HG02973 (cell line): ENCODE measurements around the gene FAM47B.

Experiments used
- ATAC-seq: cut with Tn5 transposase; IDR thresholded peaks from one replicate; pipeline ENCODE4 v1.9.1; 2021; ENCODE audit warnings: moderate library complexity; ENCODE audit not compliant: unreplicated experiment

The FAM47B gene

DNA sequence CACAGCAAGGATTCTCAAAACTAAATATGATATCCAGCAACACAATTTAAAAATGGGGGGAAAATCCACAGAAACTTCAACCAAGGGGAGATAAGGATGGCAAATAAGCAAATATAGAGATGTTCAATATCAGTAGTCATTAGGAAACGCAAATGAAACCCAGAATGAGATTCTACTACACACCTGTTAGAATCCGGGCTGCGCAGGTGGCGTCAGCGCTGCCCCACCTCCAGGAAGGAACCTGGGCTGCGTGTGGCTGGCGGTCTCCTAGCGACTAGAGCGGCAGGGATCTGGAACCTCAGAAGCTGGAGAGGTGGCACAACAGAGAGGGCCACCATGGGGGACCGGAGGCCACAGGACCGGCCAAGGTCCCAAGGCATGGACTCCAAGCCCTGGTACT lies at the start of gene FAM47B:
TSS of gene FAM47B (plus strand) at position 301 of the 400 bp plus-strand sequence. CDS start at position 337, 36 bp downstream.
- ATAC-seq: no peak

DNA sequence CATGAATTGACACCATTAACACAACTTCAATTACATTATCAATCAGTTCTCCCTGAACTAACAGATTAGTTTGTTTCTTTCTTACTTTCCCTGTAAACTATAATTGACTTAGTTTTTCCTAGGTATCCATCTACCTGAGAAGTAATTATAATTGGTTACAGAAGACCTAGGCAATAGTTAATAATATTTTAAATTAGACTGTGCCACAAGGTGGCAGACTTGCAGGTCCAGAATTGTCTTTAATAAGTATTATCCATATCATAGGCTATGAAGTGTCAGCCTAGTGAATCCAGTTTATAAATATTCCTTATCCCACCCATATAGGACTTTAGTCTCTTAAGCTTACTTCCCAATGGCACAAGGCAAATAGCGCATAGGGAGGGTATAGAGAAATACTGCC lies 48.9 kb upstream of the FAM47B start:
- ATAC-seq: no peak

GRCh38 chrX:34900691-34901090 lies 41.9 kb upstream of the FAM47B start:
- ATAC-seq: no peak

- ATAC-seq: no peak
These were observed 40.8 kb upstream of the FAM47B start for GRCh38 chrX:34901761-34902160.

GRCh38 chrX:34903316-34903715 lies 39.3 kb upstream of the FAM47B start:
- no peak for ATAC-seq

GRCh38 chrX:34909151-34909550 lies 33.4 kb upstream of the FAM47B start:
- no peak for ATAC-seq

- ATAC-seq: no peak
These were observed 27.0 kb upstream of the FAM47B start for GRCh38 chrX:34915463-34916225.

GRCh38 chrX:34917146-34917545 lies 25.4 kb upstream of the FAM47B start:
- no peak for ATAC-seq

DNA sequence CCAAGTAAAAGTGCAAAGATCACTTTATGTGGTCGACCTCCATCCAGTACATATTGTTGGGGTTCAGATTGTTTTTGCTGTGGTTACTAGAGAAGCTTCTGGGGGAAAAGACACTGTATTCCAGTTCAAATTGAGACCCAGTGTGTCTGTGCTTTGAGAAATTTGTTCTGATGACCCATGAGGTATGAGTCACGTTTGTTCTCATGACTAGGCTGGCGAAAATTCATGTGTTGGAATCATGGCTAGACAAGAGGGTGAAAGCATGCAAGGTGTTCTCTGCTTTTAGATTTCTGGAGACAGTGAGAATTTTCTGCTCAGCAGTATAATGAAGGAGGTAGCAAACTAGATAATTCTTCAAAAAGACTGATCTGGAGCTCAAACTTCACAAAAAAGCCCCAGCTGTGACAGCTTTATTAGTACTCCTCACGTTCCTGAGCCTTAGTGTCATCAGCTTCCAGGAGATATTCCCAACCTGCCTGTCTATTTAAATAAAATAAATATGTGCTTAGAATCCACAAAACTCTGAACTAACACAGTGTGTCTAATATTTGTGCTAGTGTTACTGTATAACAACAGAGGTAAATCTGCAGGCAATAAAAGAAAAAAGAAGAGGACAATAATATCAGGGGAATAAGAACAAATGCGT lies 24.4 kb upstream of the FAM47B start:
- no peak for ATAC-seq

- no peak for ATAC-seq
These were observed 23.7 kb upstream of the FAM47B start for GRCh38 chrX:34918856-34919255.

DNA sequence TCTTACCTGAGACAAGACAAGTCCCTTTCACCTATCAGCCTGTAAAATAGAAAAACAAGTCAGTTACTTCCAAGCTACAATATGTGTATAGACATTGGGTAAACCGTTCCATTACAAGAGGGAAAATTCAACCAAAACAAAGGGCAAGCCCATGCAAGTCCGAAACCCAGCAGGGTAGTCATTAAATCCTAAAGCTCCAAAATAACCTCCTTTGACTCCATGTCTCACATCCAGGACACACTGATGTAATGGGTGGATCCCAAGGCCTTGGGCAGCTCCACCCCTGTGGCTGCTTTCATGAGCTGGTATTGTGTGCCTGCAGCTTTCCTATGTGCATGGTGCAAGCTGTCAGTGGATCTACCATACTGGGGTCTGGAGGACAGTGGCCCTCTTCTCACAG lies 14.7 kb upstream of the FAM47B start:
- no peak for ATAC-seq

DNA sequence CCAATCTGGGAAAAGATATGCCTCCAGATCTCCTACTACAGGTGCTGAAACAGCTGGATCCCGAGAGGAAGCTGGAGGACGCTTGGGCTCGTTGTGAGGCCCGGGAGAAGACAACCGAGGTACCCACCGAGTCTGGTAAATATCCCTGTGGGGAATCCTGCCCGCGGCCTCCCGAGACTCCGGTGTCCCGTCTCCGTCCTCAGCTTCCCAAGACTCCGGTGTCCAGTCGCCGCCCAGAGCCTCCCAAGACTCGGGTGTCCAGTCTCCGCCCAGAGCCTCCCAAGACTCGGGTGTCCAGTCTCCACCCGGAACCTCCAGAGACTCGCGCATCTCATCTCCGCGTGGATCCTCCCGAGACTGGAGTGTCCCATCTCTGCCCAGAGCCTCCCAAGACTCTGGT lies 639 bp downstream of the FAM47B start:
- ATAC-seq: no peak

- no peak for ATAC-seq
These were observed 14.3 kb downstream of the FAM47B start for GRCh38 chrX:34956916-34957315.

GRCh38 chrX:34961662-34962061 lies 19.1 kb downstream of the FAM47B start:
- no peak for ATAC-seq

GRCh38 chrX:34972206-34972605 lies 29.6 kb downstream of the FAM47B start:
- no peak for ATAC-seq

DNA sequence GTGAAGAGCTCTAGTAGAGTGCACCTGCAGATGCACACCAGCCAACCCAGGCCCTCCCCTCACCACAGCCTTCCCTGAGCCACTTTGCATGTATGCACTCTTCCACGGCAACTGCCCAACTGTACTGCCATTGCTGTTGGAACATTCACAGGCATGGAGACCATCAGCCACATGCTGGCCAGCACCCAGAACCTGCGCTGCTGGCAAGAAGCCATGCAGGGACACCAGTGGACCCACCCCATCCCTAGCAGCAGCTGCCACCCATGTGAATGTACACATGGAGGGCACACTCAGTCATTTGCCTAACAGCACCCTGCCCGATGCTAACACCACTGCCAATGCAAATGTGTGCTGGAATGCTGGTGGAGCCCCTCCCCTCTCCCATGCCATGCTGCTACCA lies 35.6 kb downstream of the FAM47B start:
- no peak for ATAC-seq

GRCh38 chrX:34987646-34988045 lies 45.0 kb downstream of the FAM47B start:
- no peak for ATAC-seq
